ENCODE results near the gene CALCA.

DNA sequence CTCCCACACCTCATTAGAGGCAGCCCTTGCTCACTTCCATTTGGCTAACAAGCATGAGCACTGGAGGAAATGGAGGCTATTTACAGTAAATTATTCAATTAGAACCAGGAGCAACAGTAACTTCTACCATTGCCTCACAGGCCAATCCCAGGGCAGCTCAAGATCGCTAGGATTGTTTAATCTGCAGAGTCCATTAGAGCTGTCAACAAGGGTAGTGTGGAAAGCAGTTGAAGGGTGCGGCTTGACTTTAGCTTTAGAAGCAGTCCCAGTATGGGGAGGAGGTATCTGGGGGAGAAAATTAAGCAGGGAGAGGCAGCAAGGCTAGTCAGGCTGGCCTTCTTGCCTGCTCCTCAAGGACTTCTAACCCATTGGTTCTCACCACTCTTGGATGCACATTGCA is 41.8 kb downstream of the CALCA start:
- TF ChIP-seq, protein P1, sequence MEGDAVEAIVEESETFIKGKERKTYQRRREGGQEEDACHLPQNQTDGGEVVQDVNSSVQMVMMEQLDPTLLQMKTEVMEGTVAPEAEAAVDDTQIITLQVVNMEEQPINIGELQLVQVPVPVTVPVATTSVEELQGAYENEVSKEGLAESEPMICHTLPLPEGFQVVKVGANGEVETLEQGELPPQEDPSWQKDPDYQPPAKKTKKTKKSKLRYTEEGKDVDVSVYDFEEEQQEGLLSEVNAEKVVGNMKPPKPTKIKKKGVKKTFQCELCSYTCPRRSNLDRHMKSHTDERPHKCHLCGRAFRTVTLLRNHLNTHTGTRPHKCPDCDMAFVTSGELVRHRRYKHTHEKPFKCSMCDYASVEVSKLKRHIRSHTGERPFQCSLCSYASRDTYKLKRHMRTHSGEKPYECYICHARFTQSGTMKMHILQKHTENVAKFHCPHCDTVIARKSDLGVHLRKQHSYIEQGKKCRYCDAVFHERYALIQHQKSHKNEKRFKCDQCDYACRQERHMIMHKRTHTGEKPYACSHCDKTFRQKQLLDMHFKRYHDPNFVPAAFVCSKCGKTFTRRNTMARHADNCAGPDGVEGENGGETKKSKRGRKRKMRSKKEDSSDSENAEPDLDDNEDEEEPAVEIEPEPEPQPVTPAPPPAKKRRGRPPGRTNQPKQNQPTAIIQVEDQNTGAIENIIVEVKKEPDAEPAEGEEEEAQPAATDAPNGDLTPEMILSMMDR (IDR thresholded peaks at IDR 0.05; ENCODE audit: low read depth, low read length), result no peak
- no peak for TF ChIP-seq EZH2phosphoT487 (IDR thresholded peaks at IDR 0.05; ENCODE audit: low read depth)
